IPS DF 19.7 (cell line): Measurements from ENCODE around the gene MYO15B.
"Not testable (repeated sequence)": the region's sequence is repeated elsewhere in the genome, so short reads cannot be mapped to it uniquely, and the experiment has no call there.

ENCODE experiments used
- DNase-seq: peaks from one replicate; pipeline ENCODE4 v3.0.0-alpha.2; 2013; ENCODE audit warnings: low read depth, low spot score

Gene MYO15B

DNA sequence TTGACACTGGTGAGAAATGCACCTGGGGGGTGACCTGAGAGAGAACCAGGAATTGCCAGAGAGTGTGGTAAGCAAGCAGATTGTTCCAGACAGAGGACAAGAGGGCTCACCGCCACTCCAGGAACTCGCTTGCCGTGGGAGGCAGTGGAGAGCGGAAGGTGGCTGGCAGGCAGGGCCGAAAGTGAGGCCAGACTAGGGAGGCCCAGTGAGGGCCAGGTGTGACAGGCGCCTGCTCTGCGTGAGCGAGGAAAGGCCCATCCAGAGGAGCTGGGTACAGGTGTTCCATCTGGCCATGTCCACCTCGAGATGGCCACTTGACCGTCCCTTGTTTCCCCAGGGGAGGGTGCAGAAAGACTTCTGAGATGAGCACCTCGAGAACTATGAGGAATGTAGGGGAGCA, 11.9 kb upstream of the MYO15B start:
- no peak for DNase-seq

DNA sequence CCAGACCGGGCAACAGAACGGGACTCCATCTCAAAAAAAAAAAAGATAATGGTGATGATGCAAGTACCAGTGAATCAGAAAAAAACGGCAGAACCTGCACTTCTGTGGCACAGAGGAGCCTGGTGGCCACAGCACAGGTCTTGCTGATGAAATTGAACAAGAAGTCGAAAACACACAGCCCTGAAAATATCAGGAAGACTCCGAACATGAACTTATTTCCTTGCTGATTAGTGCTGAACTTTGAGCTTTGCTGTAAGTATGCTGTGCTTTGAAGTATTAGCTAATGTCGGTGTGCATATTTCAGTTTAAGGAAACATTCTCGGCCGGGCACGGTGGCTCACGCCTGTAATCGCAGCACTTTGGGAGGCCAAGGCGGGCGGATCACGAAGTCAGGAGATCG, 10.9 kb upstream of the MYO15B start:
- DNase-seq: no peak

DNA sequence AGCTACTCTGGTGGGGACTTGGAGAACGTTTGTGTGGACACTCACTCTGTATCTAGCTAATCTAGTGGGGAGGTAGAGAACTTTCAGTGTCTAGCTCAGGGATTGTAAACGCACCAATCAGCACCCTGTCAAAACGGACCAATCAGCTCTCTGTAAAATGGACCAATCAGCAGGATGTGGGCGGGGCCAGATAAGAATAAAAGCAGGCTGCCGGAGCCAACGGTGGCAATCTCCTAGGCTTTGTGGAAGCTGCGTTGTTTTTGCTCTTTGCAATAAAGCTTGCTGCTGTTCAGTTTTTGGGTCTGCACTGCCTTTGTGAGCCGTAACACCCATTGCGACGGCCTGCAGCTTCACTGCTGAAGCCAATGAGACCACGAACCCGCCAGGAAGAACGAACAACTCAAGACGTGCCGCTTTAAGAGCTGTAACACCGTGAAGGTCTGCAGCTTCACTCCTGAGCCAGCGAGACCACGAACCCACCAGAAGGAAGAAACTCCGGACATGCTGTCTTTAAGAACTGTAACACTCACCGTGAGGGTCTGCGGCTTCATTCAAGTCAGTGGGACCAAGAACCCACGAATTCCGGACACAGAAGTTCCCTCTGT, 6.4 kb upstream of the MYO15B start:
- not testable (repeated sequence) for DNase-seq

DNA sequence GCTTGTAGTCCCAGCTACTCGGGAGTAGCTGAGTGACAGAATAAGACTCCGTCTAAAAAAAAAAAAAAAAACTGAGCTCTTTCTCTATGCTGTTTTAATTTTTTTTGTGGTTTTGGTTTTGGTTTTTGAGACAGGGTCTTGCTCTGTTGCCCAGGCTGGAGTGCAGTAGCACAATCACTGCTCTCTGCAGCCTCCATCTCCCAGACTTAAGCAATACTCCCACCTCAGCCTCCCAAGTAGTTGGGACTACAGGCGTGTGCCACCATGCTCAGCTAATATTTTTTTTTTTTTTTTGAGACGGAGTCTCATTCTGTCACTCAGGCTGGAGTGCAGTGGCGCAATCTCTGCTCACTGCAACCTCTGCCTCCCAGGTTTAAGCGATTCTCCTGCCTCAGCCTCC, 4.4 kb upstream of the MYO15B start:
- DNase-seq: not testable (repeated sequence)

DNA sequence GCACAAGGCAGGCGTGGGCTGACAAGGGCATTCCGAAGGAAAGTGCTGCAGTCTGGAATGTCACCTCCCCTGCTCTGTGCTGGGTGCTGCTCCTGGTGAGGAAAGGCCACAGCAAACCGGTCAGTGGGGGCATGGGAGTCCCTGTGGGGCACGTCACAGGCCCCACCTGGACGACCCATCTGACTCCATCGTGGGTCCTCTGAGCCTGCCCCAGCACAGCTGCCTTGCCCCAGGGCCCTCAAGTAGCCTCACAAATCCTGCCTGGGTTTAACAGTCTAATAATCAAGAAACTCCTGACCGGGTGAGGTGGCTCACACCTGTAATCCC, 2.8 kb upstream of the MYO15B start:
- no peak for DNase-seq

DNA sequence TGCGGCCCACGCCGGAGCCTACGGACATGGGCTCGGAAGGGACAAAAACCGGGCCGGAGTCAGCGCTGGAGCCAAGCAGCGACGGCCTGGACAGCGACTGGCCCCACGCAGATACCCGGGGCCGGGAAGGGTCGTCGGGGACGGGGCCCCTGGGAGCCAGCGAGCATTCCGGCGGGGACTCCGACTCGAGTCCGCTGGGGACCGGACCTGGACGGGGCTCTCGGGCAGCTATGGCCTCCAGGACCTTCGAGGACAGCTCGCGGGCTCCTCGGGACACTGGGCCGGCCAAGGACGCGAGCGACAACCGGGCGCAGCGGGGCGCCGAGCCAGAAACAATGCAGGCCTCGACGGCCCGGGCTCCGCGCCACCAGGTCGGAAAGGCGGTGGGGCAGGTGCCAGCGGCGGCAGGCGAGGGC, 1.0 kb downstream of the MYO15B start:
- DNase-seq: no peak

DNA sequence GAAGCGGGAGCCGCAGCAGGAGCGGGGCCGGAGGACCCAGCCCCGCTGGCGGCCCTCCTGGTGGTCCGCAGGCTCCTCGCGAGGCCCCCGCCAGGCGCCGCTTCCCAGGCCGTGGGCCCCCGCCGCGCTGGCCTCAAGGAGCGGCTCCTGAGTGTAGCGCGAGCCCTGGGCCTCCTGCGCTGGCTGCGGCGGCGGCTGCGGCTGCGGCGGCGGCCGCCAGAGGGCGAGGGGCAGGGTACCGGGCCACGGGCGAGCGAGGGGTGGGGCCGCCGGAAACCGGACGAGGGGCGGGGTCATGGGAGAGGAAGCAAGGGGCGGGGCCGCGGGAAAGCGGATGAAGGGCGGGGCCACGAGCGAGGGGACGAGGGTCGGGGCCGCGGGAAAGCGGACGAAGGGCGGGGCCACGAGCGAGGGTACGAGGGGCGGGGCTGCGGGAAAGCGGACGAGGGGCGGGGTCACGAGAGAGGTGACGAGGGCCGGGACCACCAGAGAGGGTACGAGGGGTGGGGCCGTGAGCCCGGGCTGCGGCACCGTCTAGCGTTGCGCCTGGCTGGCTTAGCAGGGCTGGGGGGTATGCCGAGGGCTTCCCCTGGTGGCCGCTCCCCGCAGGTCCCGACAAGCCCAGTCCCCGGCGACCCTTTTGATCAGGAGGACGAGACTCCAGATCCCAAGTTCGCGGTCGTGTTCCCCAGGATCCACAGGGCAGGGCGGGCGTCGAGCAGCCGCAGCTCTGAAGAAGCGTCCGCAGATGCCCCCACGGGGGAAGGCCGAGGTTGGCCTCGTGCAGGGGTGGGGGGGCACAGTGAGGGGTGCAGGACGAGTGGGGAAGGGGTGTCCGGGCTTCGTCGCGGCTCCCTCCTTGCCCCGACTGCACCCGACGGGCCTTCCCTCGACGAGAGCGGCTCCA, 1.7 kb downstream of the MYO15B start:
- peak; percentile 17 for DNase-seq

DNA sequence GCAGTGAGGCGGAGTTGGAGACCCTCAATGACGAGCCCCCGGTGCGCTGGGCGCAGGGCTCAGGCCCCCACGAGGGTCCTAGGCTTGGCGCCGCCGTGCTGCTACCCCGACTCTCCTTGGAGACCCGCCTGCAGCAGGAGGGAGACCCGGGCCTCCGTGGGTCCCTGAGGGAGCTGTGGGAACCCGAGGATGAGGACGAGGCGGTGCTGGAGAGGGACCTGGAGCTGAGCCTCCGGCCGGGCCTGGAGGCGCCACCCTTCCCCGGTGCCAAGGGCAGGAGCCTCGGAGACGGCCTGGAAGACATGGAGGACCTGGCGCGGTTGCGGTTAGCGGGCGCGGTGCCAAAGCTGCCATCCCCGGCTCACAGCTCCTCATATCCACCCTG, 2.3 kb downstream of the MYO15B start:
- DNase-seq: no peak

DNA sequence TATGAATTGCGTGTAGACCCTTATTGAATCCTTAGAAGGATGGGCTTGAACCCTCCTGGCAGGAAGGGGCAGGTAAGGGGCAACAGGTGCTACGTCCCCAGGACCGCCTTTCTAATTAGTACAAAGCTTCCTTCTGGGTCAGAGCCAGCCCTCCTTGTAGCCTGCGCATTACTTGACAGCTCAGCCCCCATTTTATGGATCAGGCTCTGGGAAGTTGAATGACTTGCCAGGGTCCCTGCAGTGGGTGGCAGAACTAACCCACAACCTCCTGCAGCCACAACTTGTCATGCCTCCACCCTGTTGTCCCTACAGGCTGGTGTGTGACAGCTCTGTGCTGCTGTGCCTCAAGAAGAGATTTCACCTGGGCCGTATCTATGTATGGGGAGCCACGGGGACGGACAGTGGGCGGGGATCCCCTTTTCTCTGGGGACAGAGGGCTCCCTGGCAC, 2.7 kb downstream of the MYO15B start:
- no peak for DNase-seq

DNA sequence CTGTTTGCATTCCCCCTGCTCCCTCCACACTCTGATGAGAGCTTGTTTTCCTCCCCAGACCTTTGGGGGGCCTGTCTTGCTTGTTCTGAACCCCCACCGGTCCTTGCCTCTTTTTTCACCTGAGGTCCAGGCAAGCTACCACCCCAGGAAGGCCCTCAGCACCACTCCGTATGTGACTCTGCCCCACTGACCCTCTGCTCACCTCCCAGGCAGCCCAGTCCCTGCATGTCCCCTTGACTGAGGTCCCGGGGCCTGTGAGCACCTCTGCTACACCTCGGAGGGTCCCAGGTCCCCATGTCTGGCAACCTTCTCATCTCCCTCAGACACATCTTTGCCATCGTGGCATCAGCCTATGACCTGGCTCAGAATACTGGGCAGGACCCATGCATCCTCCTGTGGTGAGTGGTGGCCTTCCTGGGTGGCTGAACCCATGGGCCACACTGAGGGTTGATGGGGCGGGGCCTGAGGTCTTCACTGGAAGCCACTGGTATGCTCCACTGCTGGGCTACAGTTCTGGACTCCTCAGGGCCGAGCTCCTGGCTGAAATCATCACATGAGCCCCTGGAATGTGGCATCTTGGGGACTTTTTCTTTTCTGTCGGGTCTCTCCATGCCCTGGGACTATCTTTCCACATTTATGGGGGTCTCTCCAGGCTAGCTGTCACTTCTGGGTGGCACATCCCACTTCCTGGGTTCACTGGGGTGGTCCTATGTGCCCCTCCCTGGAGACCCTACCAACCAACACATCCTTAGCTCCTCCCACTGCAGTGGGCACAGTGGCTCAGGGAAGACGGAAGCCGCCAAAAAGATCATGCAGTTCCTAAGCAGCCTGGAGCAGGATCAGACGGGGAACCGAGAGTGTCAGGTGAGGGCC, 3.5 kb downstream of the MYO15B start:
- no peak for DNase-seq

DNA sequence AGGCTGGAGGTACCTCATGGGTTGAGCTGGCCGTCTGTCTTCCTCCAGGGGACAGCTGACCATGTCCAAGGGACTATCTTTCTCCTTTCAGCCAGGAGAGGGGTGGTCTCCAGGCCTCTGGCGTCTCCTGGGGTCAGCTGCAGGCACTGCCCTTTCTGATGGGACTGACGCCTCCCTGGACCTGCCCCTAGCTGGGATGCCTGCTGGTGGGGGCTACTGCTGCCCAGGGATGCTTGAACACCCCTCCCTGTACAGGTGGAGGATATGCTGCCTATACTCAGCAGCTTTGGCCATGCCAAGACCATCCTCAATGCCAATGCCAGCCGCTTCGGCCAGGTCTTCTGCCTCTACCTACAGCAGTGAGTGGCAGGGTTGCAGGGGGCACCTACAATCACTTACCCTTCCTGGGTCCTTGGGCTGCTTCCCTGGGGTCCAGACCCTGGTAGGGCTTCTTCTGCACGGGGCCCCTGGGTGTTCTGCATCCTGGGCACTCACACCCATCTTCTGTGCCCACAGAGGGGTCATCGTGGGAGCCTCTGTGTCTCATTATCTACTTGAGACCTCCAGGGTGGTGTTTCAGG, 4.2 kb downstream of the MYO15B start:
- no peak for DNase-seq

DNA sequence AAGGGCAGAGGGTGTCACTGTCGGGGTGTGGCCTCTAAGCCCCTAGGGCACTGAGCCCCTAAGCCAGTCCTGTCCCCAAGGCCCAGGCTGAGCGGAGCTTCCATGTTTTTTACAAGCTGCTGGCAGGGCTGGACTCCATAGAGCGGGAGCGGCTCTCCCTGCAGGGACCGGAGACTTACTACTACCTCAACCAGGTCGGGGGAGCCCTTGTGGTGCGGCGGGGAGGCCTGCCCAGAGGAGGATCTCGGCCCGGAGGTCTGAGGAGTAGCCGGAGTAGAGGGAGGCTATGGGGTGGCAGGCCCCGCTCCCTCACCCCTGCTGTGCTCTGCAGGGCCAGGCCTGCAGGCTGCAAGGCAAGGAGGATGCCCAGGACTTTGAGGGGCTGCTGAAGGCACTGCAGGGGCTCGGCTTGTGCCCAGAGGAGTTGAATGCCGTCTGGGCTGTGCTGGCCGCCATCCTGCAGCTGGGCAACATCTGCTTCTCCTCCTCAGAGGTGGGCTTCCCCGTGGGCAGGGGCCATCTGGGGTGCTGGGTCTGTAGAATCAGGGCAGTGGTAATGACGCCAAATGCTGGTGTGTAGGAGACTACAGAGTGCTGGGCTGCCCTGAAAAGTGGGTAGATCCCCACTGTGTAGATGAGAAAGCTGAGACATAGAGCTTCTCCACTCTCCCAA, 4.9 kb downstream of the MYO15B start:
- DNase-seq: no peak

DNA sequence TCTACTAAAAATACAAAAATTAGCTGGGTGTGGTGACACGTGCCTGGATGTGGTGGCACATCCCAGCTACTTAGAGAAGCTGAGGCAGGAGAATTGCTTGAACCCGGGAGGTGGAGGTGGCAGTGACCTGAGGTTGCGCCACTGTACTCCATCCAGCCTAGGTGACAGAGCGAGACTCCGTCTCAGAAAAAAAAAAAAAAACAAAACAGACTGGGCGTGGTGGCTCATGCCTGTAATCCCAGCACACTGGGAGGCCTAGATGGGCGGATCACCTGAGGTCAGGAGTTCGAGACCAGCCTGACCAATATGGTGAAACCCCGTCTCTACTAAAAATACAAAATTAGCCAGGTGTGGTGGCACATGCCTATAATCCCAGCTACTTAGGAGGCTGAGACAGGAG, 5.8 kb downstream of the MYO15B start:
- DNase-seq: not testable (repeated sequence)

DNA sequence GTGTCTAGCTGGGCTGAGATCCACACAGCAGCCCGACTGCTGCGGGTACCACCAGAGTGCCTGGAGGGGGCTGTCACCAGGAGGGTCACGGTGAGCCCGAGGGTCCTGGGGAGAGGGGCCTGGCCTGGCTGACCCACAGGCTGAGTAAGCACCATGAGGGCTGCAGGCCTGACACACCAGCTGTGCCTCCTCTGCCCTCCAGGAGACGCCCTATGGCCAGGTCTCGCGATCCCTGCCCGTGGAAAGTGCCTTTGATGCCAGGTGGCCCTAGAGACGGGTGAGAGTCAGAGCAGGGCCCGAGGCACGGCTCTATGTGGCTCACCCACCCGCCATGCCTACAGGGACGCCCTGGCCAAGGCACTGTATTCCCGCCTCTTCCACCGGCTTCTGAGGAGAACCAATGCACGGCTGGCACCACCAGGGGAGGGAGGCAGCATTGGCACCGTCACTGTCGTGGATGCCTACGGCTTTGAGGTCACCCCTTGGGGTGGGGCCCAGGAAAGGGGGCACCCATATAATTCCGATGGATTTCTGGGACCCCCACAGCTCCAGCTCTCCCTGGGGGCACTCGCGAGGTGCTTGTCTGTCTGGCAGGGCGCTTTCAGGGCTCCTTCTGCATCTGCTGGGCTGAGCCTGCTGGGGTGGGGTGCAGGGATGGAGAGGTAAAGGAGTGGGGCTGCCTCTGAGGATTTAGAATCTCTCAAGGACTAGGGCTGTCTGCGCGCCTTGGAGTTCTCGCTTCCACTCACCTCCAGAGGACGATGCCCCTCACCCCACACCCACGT, 7.1 kb downstream of the MYO15B start:
- DNase-seq: no peak

DNA sequence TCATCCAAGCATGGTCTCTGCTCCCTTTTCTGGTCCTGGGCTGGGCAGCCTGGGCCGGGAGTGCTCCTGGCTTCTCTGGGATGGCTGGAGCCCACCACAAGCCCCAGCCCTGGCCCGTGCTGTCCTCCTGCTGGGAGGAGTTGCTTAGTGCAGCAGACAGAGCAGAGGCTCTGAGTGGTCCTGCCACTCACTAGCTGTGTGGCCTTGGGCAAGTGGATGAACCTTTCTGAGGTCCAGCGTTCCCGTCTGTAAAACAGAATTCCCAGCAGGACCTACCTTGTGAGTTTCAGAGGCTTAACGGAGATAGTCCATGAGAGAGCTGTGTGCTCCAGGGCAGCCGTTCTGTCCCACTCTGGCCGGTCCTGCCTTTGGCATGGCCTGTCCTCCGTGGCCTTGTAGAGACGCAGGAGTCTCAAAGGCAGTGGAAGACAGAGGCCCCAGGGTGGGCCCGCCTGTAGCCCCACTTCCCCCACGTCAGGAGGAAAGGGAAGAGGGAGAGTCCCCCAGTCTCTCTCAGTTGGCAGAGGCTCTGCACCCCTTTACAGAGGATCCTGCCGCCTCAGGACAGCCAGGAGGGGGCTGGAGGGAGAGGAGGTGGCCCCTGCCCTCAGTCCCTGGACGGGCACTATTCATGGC, 7.8 kb downstream of the MYO15B start:
- no peak for DNase-seq

DNA sequence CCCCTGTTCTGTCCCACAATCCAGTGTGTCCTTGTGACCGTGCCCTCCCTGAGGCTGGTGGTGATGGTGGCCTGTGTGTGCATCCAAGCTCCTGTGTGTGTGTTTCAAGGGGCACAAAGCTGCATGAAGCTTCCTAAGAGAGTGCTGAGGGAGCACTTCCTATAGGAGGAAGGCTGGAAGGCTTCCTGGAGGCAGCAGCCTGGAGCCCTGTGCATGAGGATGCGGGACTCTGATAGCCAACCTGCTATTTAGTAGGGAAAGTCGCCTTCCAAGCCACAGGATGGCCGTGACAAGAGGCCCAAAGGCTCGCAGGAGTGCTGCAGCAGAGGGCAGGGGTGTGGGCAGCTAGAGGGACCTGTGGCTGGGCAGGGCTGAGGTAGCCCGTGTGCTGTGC, 8.3 kb downstream of the MYO15B start:
- no peak for DNase-seq

DNA sequence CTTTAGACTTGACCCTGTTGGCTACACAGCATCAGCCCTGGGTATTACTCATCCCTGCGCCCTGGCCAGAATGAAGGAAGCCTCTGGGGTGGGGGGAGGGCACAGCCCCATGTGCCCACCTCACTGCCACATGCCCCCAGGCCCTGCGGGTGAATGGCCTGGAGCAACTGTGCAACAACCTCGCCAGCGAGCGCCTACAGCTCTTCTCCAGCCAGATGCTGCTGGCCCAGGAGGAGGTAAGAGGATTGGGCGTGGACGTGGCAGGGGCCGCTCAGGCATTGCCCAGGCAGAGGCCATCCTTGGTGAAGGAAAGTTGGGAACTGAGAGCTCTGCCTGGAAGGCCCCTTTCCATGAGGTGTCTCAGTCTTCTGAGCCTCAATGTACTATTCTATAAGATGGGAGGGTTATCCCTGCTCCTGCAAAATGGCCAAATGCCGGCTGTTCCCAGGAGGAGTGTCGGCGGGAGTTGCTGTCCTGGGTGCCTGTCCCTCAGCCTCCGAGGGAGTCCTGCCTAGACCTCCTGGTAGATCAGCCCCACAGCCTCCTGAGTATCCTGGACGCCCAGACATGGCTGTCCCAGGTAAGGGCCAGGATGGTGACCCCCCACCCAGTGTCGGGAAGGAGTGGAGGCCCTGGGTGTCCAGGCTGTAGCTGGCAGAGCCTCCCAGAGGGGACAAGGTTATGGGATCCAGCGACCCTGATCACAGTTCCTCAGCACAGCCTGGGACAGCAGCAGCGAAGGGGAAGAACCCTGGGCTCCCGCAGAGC, 8.9 kb downstream of the MYO15B start:
- no peak for DNase-seq

DNA sequence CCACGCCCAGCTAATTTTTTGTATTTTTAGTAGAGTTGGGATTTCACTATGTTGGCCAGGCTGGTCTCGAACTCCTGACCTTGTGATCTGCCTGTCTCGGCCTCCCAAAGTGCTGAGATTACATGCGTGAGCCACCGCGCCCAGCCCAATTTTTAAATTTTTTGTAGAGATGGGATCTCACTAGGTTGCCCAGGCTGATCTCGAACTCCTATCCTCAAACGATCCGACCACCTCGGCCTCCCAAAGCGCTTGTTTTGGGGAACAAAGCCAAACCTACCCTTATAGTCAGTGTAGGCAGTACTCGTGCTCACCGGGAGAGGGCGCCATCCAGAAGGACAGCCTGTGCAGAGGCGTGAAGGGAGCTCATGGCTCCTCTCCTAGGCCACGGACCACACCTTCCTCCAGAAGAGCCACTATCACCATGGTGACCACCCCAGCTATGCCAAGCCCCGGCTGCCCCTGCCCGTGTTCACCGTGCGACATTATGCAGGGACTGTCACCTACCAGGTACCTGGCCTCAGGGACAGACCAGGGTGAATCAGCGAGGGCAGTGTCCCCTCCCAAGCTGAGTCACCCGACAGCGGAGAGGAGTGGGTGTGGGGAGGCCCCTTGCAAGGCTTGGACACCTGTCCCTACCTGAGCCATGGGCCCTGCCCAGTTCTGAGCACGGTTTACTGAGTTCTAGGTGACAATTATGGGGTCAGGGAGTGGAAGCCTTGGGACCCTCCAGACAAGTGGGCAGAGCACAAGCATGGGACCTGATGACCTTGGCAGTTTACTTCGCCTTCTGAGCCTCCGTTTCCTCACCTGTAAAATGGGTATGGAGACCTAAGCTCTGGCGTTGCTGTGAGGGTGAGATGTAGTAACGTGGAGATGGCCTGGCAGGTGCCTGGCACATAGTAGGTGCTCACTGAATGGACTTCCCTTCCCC, 13.7 kb downstream of the MYO15B start:
- DNase-seq: peak; percentile 65
